ENCODE results near the gene FBP1.

FBP1 gene

DNA sequence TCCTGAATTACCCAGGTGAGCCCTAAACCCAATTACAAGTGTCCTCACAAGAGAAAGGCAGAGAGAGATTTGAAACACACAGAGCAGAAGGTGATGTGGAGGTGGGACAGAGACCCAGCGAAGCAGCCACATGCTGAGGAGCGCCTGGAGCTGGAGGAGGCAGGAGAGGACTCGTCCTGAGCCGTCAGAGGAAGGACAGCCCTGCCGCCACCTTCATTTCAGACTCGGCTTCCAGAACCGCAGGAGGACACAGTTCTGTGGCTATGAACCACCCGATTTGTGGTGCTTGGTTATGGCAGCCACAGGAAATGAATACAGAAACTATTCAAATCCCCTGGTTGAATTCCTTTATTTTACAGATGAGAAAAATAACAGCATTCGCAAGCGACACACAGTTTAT lies 16.4 kb upstream of the FBP1 start:
- peak; percentile 38 for DNase-seq

DNA sequence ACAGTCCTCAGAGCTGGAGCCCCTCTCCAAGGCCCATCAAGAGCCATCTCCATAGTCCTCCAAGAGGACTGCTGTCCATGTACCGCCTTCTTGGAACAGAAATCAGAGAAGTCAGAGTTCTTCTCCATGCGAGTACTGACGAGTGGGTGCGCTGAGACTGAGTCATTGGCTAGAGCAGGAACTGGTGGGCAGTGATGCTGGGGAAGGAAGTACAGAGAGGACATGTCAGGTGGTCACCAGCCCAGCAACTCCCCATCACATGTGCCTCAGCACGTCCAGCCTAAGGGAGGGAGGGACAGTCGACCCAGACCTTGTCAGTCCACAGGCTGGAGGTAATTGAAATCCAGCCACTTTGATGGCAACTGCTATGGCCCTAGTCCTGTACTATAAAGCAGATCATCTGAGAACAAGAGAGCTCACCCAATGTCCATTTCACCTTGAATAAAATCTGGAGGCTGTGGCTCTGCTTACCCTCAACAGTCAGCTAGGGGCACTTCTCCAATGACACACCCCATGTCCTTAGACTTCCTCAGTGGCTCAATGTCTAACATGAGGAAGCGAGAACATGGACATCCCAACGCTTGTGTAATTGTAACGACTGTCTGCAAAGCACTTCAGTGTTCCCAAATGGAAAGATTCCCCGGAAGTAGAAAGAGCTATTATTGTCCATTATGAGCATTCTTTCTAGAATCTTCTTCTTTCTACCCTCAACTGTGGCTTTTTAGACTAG lies 15.0 kb upstream of the FBP1 start:
- DNase-seq = no peak

- no peak for DNase-seq
These were observed 11.6 kb upstream of the FBP1 start for GRCh38 chr9:94650949-94651348.

GRCh38 chr9:94649100-94649819 lies 9.9 kb upstream of the FBP1 start:
- no peak for DNase-seq

- DNase-seq = no peak
These were observed 8.9 kb upstream of the FBP1 start for GRCh38 chr9:94648185-94648584.

DNA sequence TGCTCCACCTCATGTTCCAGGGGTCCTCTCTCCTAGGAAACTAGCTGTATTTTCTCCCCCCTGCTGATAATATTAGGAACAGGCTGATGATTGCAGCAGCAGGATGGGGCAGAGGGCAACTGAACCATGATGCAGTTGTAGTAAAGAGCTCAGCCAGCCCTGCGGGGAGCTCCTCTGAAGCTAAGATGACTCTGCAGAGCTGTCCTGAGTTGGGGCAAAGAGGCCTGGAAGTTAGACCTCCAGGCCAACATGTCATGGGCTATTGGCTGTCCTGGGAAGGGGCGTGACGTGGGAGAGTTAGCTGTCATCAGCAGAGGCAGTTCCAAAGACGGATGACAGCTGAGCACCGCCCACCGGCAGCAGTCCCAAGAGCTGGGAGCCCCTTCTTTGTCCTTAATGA lies 6.6 kb upstream of the FBP1 start:
- DNase-seq = no peak

- DNase-seq = peak; percentile 55
These were observed 5.2 kb upstream of the FBP1 start for GRCh38 chr9:94644543-94644942.

GRCh38 chr9:94643741-94644140 lies 4.4 kb upstream of the FBP1 start:
- no peak for DNase-seq

- DNase-seq = no peak
These were observed 3.9 kb upstream of the FBP1 start for GRCh38 chr9:94643176-94643575.

DNA sequence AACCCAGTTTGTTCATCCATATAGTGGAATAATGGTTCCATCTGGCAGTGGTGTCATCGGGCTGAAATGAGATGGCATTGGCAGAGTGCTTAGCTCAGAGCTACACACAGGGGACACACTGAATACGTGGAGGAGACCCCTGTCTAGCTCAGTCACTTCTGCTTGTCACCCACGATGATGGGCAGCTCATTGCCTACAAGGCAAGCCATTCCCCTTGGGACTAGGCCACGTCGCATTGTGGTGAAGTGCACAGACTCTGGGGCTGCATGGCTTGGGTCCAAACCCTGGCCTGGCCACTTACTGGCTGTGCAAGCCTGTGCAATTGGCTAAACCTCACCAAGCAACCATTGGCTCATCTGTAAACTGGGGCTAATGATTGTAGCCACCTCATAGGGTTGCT lies 3.2 kb upstream of the FBP1 start:
- no peak for DNase-seq

GRCh38 chr9:94639999-94640376 lies 670 bp upstream of the FBP1 start:
- DNase-seq = no peak

DNA sequence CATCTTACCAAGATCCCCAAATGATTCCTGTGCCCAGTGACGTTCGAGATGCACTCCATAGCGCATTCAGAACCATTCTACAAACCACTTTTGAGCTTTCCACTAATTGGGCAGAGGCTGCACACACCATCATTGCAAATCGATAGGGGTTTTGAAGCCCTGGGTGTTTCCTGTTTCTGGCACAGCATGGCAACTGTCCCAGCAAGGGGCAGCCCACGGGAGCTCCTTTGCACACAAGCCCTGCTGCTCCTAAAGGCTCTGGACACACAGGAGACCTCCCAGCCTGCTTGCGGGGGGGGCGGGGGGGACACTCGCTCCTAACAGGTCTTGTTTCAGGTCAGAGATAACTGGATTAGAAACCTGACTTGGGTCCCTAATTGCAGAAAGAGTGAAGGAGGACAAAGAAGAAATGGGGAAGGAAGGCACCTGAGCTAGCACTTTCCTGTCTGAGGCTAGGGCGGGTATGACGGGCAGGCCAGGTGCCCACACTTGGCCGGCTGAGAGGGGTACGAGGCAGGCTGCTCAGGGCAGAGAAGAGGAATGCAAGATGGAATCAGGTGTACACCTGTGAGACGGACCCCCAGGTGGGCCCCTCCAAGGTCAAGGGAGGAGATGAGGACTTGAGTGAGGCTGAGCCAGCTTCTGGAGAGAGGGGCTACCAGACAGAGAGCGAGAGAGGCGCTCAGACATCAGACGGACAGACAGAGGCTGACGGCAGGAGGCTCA lies 820 bp downstream of the FBP1 start:
- DNase-seq = no peak

- DNase-seq = peak; percentile 66
These were observed 6.6 kb downstream of the FBP1 start for GRCh38 chr9:94632737-94633136.

- no peak for DNase-seq
These were observed 7.7 kb downstream of the FBP1 start for GRCh38 chr9:94631599-94631998.

GRCh38 chr9:94630833-94631232 lies 8.5 kb downstream of the FBP1 start:
- DNase-seq = no peak

DNA sequence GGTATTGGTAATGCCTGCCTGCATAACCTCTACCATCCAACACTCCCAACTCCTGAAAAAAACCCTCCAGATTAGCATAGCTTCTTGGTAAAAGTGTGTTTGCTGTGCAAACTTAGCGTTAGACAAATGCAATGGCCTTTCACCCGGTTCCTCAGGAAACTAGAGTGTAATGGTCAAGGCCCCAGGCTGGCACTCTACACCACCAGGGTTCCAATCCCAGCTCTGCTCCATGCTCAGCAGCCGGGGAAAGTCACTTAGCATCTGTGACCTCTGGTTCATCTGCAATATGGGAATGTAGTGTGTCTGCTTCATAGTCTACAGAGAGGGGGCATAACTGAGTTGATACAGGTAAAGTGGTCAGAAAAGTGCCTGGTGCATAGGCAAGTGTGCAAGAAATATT lies 9.0 kb downstream of the FBP1 start:
- no peak for DNase-seq

GRCh38 chr9:94627287-94627686 lies 12.0 kb downstream of the FBP1 start:
- no peak for DNase-seq

DNA sequence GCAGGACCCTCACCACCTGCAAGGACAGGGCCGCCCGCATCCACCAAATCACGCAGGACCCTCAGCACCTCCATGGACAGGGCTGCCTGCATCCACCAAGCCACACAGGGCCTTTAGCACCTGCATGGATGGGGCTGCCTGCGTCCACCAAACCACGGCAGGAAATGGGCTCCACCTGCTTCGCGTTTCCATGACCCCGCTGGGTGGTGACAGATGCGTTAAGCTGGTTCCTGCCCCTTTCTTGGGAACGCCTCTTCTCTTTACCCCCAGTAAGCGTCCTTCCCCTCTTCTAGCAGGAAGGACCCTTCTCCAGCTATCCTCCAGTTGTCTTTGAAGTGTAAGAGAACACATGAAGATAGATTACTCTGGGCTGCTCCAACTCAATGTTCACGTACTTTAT lies 13.5 kb downstream of the FBP1 start:
- no peak for DNase-seq

GRCh38 chr9:94624629-94625028 lies 14.7 kb downstream of the FBP1 start:
- no peak for DNase-seq

- DNase-seq = no peak
These were observed 16.1 kb downstream of the FBP1 start for GRCh38 chr9:94623253-94623652.

GRCh38 chr9:94622087-94622800 lies 17.1 kb downstream of the FBP1 start:
- no peak for DNase-seq

DNA sequence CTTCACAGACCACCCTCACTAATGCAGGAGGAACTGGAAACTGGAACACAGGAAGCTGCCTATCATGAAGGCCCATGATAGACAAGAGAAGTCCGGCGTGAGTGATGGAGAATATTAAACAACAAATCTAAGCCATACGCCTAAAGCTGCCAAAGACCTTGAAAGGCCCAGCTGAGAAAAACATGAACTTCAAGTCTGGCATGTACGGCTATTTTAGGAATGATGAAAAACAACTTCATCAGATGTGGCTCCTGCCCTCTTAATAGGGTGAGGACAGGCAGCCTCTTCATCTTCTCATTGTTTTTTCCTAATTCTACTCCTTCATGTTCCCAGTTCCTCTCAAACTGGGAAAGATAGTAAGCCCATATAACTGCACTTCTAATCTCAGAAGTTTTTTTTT lies 20.3 kb downstream of the FBP1 start:
- no peak for DNase-seq

GRCh38 chr9:94613003-94613402 lies 26.3 kb downstream of the FBP1 start:
- no peak for DNase-seq

Measured in femur (tissue), 1 donor.